Liver (tissue), 9 donors: Measurements from ENCODE around the gene AHI1. TPM values are rescaled to one million over a fixed set of nuclear protein-coding genes. Genes with fewer than 3 reads are reported as not detected.

Experiments used
- DNase-seq: peaks from one replicate; pipeline ENCODE4 v3.0.0-alpha.2; 2017; ENCODE audit warnings: low spot score
- H3K27ac ChIP-seq, 2 donors: one replicate each; pipeline ENCODE4 v1.7.0; 2013; ENCODE audit warnings: inconsistent platforms in 2 of 2, low read length in 2 of 2, control low read depth in 1 of 2, low read depth in 1 of 2, mild to moderate bottlenecking in 1 of 2
- H3K27me3 ChIP-seq, 4 donors: one replicate each; pipeline versions ENCODE4 v1.6.1 to v1.7.0; 2013; ENCODE audit warnings: low read length in 3 of 4, inconsistent platforms in 1 of 4, mild to moderate bottlenecking in 1 of 4, moderate library complexity in 1 of 4; ENCODE audit not compliant: control insufficient read depth in 4 of 4, insufficient read depth in 4 of 4
- H3K36me3 ChIP-seq, 4 donors: one replicate each; pipeline versions ENCODE4 v1.6.1 to v1.7.0; 2013; ENCODE audit warnings: low read length in 3 of 4, mild to moderate bottlenecking in 3 of 4, low read depth in 1 of 4, moderate library complexity in 1 of 4; ENCODE audit not compliant: control insufficient read depth in 4 of 4, insufficient read depth in 3 of 4
- H3K4me1 ChIP-seq, 4 donors: one replicate each; pipeline versions ENCODE4 v1.6.1 to v1.7.0; 2013; ENCODE audit warnings: low read length in 3 of 4, mild to moderate bottlenecking in 3 of 4, moderate library complexity in 1 of 4; ENCODE audit not compliant: control insufficient read depth in 4 of 4, insufficient read depth in 4 of 4
- H3K4me3 ChIP-seq, 3 donors: one replicate each; pipeline versions ENCODE4 v1.6.1 to v1.7.0; 2013; ENCODE audit warnings: low read length in 3 of 3, control low read depth in 1 of 3, low read depth in 1 of 3, mild to moderate bottlenecking in 1 of 3
- H3K9ac ChIP-seq, 2 donors: one replicate each; pipeline ENCODE4 v1.7.0; 2013; ENCODE audit warnings: low read length in 2 of 2, mild to moderate bottlenecking in 2 of 2, moderate library complexity in 2 of 2, control low read depth in 1 of 2, low read depth in 1 of 2
- H3K9me3 ChIP-seq, 4 donors: one replicate each; pipeline versions ENCODE4 v1.6.1 to v1.7.0; 2013; ENCODE audit warnings: low read length in 3 of 4; ENCODE audit not compliant: control insufficient read depth in 4 of 4
- ATF3 ChIP-seq: IDR thresholded peaks from 2 replicates; pipeline ENCODE4 v1.6.1; 2016; ENCODE audit warnings: antibody characterized with exemption
- CTCF ChIP-seq: fragments of 150-350 bp; IDR thresholded peaks from 2 replicates; pipeline ENCODE4 v1.5.1; 2017; ENCODE audit warnings: improper control_type of control experiment, low read depth, low read length; ENCODE audit not compliant: missing input control
- EGR1 ChIP-seq, 2 donors: IDR thresholded peaks; 2 replicates each; pipeline ENCODE4 v1.6.1; 2016 to 2018; ENCODE audit warnings: antibody characterized with exemption in 2 of 2, low read depth in 2 of 2
- FOXA1 ChIP-seq: IDR thresholded peaks from 2 replicates; pipeline ENCODE4 v1.6.1; 2016; ENCODE audit warnings: antibody characterized with exemption
- GABPA ChIP-seq, 2 donors: IDR thresholded peaks in 1 of 2; conservative IDR thresholded peaks in 1 of 2; 2 replicates each; pipeline ENCODE4 v1.6.1; 2016; ENCODE audit warnings: antibody characterized with exemption in 2 of 2, mild to moderate bottlenecking in 1 of 2, moderate library complexity in 1 of 2
- HNF4A ChIP-seq, 2 donors: conservative IDR thresholded peaks; 2 replicates each; pipeline ENCODE4 v1.6.1; 2016; ENCODE audit warnings: antibody characterized with exemption in 2 of 2, mild to moderate bottlenecking in 2 of 2
- HNF4G ChIP-seq: IDR thresholded peaks from 2 replicates; pipeline ENCODE4 v1.6.1; 2016; ENCODE audit warnings: antibody characterized with exemption
- JUND ChIP-seq, 2 donors: IDR thresholded peaks; 2 replicates each; pipeline ENCODE4 v1.6.1; 2016; ENCODE audit warnings: antibody characterized with exemption in 2 of 2
- MAX ChIP-seq: IDR thresholded peaks from 2 replicates; pipeline ENCODE4 v1.6.1; 2016; ENCODE audit warnings: antibody characterized with exemption
- NR2F2 ChIP-seq: IDR thresholded peaks from 2 replicates; pipeline ENCODE4 v1.6.1; 2016; ENCODE audit warnings: antibody characterized with exemption
- RAD21 ChIP-seq, 2 donors: IDR thresholded peaks; 2 replicates each; pipeline ENCODE4 v1.6.1; 2016; ENCODE audit warnings: antibody characterized with exemption in 2 of 2, mild to moderate bottlenecking in 2 of 2
- REST ChIP-seq: IDR thresholded peaks from 2 replicates; pipeline ENCODE4 v1.6.1; 2016; ENCODE audit warnings: antibody characterized with exemption, mild to moderate bottlenecking
- RXRA ChIP-seq, 2 donors: IDR thresholded peaks; 2 replicates each; pipeline ENCODE4 v1.6.1; 2017 to 2018; ENCODE audit warnings: antibody characterized with exemption in 2 of 2, mild to moderate bottlenecking in 1 of 2
- SP1 ChIP-seq: IDR thresholded peaks from 2 replicates; pipeline ENCODE4 v1.6.1; 2018; ENCODE audit warnings: antibody characterized with exemption, mild to moderate bottlenecking
- TAF1 ChIP-seq: conservative IDR thresholded peaks from 2 replicates; pipeline ENCODE4 v1.6.1; 2016; ENCODE audit warnings: antibody characterized with exemption, mild to moderate bottlenecking
- YY1 ChIP-seq: IDR thresholded peaks from 2 replicates; pipeline ENCODE4 v1.6.1; 2016; ENCODE audit warnings: antibody characterized with exemption, mild to moderate bottlenecking
- ZBTB33 ChIP-seq: IDR thresholded peaks from 2 replicates; pipeline ENCODE4 v1.6.1; 2016; ENCODE audit warnings: antibody characterized with exemption
- WGBS: extraction: QIAGEN DNeasy Blood & Tissue Kit; methylation state at CpG from one replicate; pipeline ENCODE4 v1.1.7; 2013; 5-methylcytosine and 5-hydroxymethylcytosine counted together
- polyA plus RNA-seq, 2 donors: library from polyadenylated mRNA; stranded (reverse) in 1 of 2; unstranded in 1 of 2; fragments of 200-250 nt in 1 of 2; fragments of >200 nt in 1 of 2; fragmentation: Nextera tagmentation in 1 of 2; extraction: Ambion mirVana in 1 of 2; gene quantifications; one replicate each; pipeline versions ENCODE4 v1.2.1 to v1.2.3, GENCODE V29; 2013 to 2015
- total RNA-seq, 2 donors: library from RNA; depleted of rRNA; stranded (reverse); fragments of >200 nt; gene quantifications; one replicate each; pipeline ENCODE4 v1.2.3, GENCODE V29; 2014
- donor health status: healthy.
- donor health status: healthy.
- donor health status: healthy.
- donor health status: healthy.
- donor health status: healthy.

Gene AHI1
- total and polyA plus RNA-seq, 4 donors: 2.0 to 14.4 (median 9.0) TPM

GRCh38 chr6:135322427-135323201, 174.9 kb downstream of the AHI1 start:
- WGBS: 84% methylated on average over 3 of the region's 3 CpGs
- no peaks in the 10 kb centered on the region for H3K27me3 ChIP-seq
- no peak overlapping the region for H3K9ac ChIP-seq
- no peaks in the 10 kb centered on the region for H3K4me1 ChIP-seq
- no peaks in the 10 kb centered on the region for H3K36me3 ChIP-seq
- no peak for DNase-seq
- H3K27ac ChIP-seq: no peak overlapping the region
- H3K9me3 ChIP-seq: no peaks in the 10 kb centered on the region
- TF ChIP-seq RAD21 (IDR thresholded peaks at IDR 0.05): no peak
- no peak for TF ChIP-seq EGR1 (IDR thresholded peaks at IDR 0.05; ENCODE audit: low read depth in 2 of 2)
- no peak for TF ChIP-seq GABPA (IDR thresholded peaks at IDR 0.05 in 1 of 2, conservative IDR thresholded peaks at IDR 0.05 in 1 of 2)
- no peak for TF ChIP-seq ATF3
- TF ChIP-seq REST: no peak
- no peak for TF ChIP-seq FOXA1
- TF ChIP-seq NR2F2: no peak
- no peak for TF ChIP-seq TAF1
- no peak for TF ChIP-seq ZBTB33
- no peak for TF ChIP-seq YY1
- TF ChIP-seq JUND (IDR thresholded peaks at IDR 0.05): no peak
- TF ChIP-seq HNF4A (conservative IDR thresholded peaks at IDR 0.05): no peak
- TF ChIP-seq SP1: no peak
- no peak overlapping the region for H3K4me3 ChIP-seq

GRCh38 chr6:135320721-135321621, 176.6 kb downstream of the AHI1 start:
- H3K36me3 ChIP-seq: no peaks in the 10 kb centered on the region
- no peak overlapping the region for H3K27ac ChIP-seq
- no peak overlapping the region for H3K4me3 ChIP-seq
- WGBS: 88% methylated on average over 8 of the region's 8 CpGs
- peak; percentile 46 for DNase-seq
- no peaks in the 10 kb centered on the region for H3K9me3 ChIP-seq
- no peaks in the 10 kb centered on the region for H3K27me3 ChIP-seq
- H3K4me1 ChIP-seq: no peaks in the 10 kb centered on the region
- no peak overlapping the region for H3K9ac ChIP-seq
- TF ChIP-seq YY1: no peak
- TF ChIP-seq HNF4A (conservative IDR thresholded peaks at IDR 0.05): no peak
- TF ChIP-seq GABPA (IDR thresholded peaks at IDR 0.05 in 1 of 2, conservative IDR thresholded peaks at IDR 0.05 in 1 of 2): no peak
- no peak for TF ChIP-seq HNF4G
- TF ChIP-seq RAD21 (IDR thresholded peaks at IDR 0.05): no peak
- TF ChIP-seq NR2F2: no peak
- no peak for TF ChIP-seq ATF3
- no peak for TF ChIP-seq CTCF
- no peak for TF ChIP-seq ZBTB33
- no peak for TF ChIP-seq SP1
- no peak for TF ChIP-seq RXRA (IDR thresholded peaks at IDR 0.05)
- no peak for TF ChIP-seq JUND (IDR thresholded peaks at IDR 0.05)
- no peak for TF ChIP-seq TAF1
- TF ChIP-seq EGR1 (IDR thresholded peaks at IDR 0.05; ENCODE audit: low read depth in 2 of 2): no peak
- TF ChIP-seq MAX: no peak
